Prostate gland (tissue), 2 donors: ENCODE data around the gene BACE2.

Experiments used
- CTCF ChIP-seq, 4 experiments: fragments of 200-600 bp in 2 of 4; fragments of 450-650 bp in 2 of 4; sonication (generic) in 2 of 4; IDR thresholded peaks; 1 replicate in 3 of 4; 2 replicates in 1 of 4; pipeline ENCODE4 v1.5.1; 2016 to 2019; ENCODE audit warnings: antibody characterized with exemption in 4 of 4, mild to moderate bottlenecking in 2 of 4, moderate library complexity in 2 of 4
- POLR2A ChIP-seq: fragments of 450-650 bp; IDR thresholded peaks from one replicate; pipeline ENCODE4 v1.6.1; 2016; ENCODE audit warnings: antibody characterized with exemption, mild to moderate bottlenecking

GRCh38 chr21:41246808-41247207 lies 78.8 kb downstream of the BACE2 start:
- TF ChIP-seq CTCF (IDR thresholded peaks at IDR 0.05) (no peak), POLR2A (no peak)
